Activated CD4-positive, alpha-beta T cell treated with anti-CD3 and anti-CD28 coated beads for 36 hours (primary cell): ENCODE measurements around the gene ZC3H10. TPM values are rescaled to one million over a fixed set of nuclear protein-coding genes. Genes with fewer than 3 reads are reported as not detected.

Source experiments
- ATAC-seq: fragments of 200-7000 bp; cut with Tn5 transposase; one replicate; pipeline ENCODE4 v1.10.0; 2021; ENCODE audit warnings: mild to moderate bottlenecking, moderate library complexity
- CTCF ChIA-PET: fragments of 350-600 bp; sonication (Branson Sonifier 250); formaldehyde crosslinking; loops from one replicate; lab custom pipeline; 2021; ENCODE audit warnings: antibody characterized with exemption; lab: Charles Lee
- POLR2A ChIA-PET: fragments of 350-600 bp; sonication (Branson Sonifier 250); formaldehyde crosslinking; loops from one replicate; lab custom pipeline; 2021; ENCODE audit warnings: antibody characterized with exemption, inconsistent platforms; lab: Charles Lee
- DNase-seq: peaks from one replicate; pipeline ENCODE4 v3.0.0-alpha.2; 2020
- H3K27ac Mint-ChIP-seq: one replicate; pipeline ENCODE4 v1.8.0; 2021; ENCODE audit warnings: mixed read lengths
- H3K27me3 Mint-ChIP-seq: one replicate; pipeline ENCODE4 v1.8.0; 2021; ENCODE audit warnings: mixed read lengths
- H3K36me3 Mint-ChIP-seq: one replicate; pipeline ENCODE4 v1.8.0; 2021; ENCODE audit warnings: low read depth, mixed read lengths
- H3K4me1 Mint-ChIP-seq: one replicate; pipeline ENCODE4 v1.8.0; 2021; ENCODE audit warnings: mixed read lengths
- H3K4me3 Mint-ChIP-seq: one replicate; pipeline ENCODE4 v1.8.0; 2021; ENCODE audit warnings: mild to moderate bottlenecking, moderate library complexity, mixed read lengths
- H3K9me3 Mint-ChIP-seq: one replicate; pipeline ENCODE4 v1.8.0; 2021; ENCODE audit warnings: low read depth, mixed read lengths
- intact Hi-C, 2 experiments: fragments of 100-400 bp; cut with DNase I in 1 of 2; cut with micrococcal nuclease in 1 of 2; formaldehyde crosslinking; loops; one replicate each; pipeline versions ENCODE4 v1.14.2 to v1.15.1; 2022 to 2024; cut with DNase I, micrococcal nuclease
- total RNA-seq, 2 experiments: library from RNA; stranded (reverse); gene quantifications; one replicate each; pipeline ENCODE4 v1.2.3, GENCODE V29; 2021

ZC3H10 gene
- total RNA-seq, 2 experiments from 2014 or later = 6.4 to 6.5 TPM

GRCh38 chr12:56165369-56165768, 47.3 kb downstream of the ZC3H10 start:
- H3K4me1 Mint-ChIP-seq = peaks cover 13% of the 10 kb centered on the region
- intact Hi-C loops = no loop called here
- DNase-seq (no peak), ATAC-seq (no peak)
- ChIA-PET POLR2A (interaction anchor here (0.7 kb wide), 1 partner anchor 60 kb away, joined by 4 read pairs; no protein-coding TSS in a partner anchor), CTCF (interaction anchor here (0.7 to 1.1 kb wide), 4 partner anchors 8 to 22 kb away, joined by 3 to 4 read pairs (median 3); no protein-coding TSS in a partner anchor)
- peaks cover 59% of the 10 kb centered on the region for H3K36me3 Mint-ChIP-seq
- no peak overlapping the region for H3K4me3 Mint-ChIP-seq
- H3K9me3 Mint-ChIP-seq = no peaks in the 10 kb centered on the region
- H3K27ac Mint-ChIP-seq = peak overlapping the region; percentile 5
- H3K27me3 Mint-ChIP-seq = no peaks in the 10 kb centered on the region

- DNase-seq (no peak), ATAC-seq (no peak)
- CTCF ChIA-PET = interaction anchor here (0.6 to 1.0 kb wide), 2 partner anchors 20 to 579 kb away, joined by 3 read pairs; partner anchors contain the start of gene SMARCC2
- Mint-ChIP-seq H3K27ac (peak overlapping the region; percentile 42), H3K4me1 (no peaks in the 10 kb centered on the region), H3K27me3 (no peaks in the 10 kb centered on the region), H3K4me3 (no peak overlapping the region), H3K9me3 (no peaks in the 10 kb centered on the region), H3K36me3 (peaks cover 56% of the 10 kb centered on the region)
- POLR2A ChIA-PET = no interaction called here
- intact Hi-C loops = no loop called here
These were observed 51.2 kb downstream of the ZC3H10 start for GRCh38 chr12:56169229-56169759.

- H3K4me3 Mint-ChIP-seq = no peak overlapping the region
- no peak overlapping the region for H3K27ac Mint-ChIP-seq
- H3K36me3 Mint-ChIP-seq = peaks cover 61% of the 10 kb centered on the region
- H3K4me1 Mint-ChIP-seq = no peaks in the 10 kb centered on the region
- ChIA-PET POLR2A (no interaction called here), CTCF (interaction anchor here (0.6 to 2.0 kb wide), 7 partner anchors 8 to 53 kb away, joined by 3 to 7 read pairs (median 3); no protein-coding TSS in a partner anchor)
- intact Hi-C loops = no loop called here
- no peak for DNase-seq
- ATAC-seq = no peak
- no peaks in the 10 kb centered on the region for H3K9me3 Mint-ChIP-seq
- H3K27me3 Mint-ChIP-seq = no peaks in the 10 kb centered on the region
These were observed 54.8 kb downstream of the ZC3H10 start for GRCh38 chr12:56172839-56173238.

Other genes with a start within 250 kb of the ZC3H10 start
- gene PYM1, start 190.4 kb upstream of the ZC3H10 start, total RNA-seq = 10 to 100 TPM; 24.6 to 30.2 TPM
- 100 to 1,000 TPM; 341 to 385 TPM for gene DGKA, start 187.1 kb upstream of the ZC3H10 start, total RNA-seq
- 1 to 10 TPM in 1 of 2 experiments, under 1 TPM in 1; 0.86 to 1.2 TPM for gene PMEL, start 152.2 kb upstream of the ZC3H10 start, total RNA-seq
- 100 to 1,000 TPM; 104 to 149 TPM for gene CDK2, start 151.4 kb upstream of the ZC3H10 start, total RNA-seq
- gene RAB5B, start 144.2 kb upstream of the ZC3H10 start, total RNA-seq = 10 to 100 TPM; 33.2 to 35.1 TPM
- gene SUOX, start 121.0 kb upstream of the ZC3H10 start, total RNA-seq = 1 to 10 TPM; 2.9 to 3.4 TPM
- 10 to 100 TPM; 14.9 to 16.3 TPM for gene IKZF4, start 97.2 kb upstream of the ZC3H10 start, total RNA-seq
- 10 to 100 TPM; 33.9 to 64.0 TPM for gene RPS26, start 76.3 kb upstream of the ZC3H10 start, total RNA-seq
- under 1 TPM; 0.32 to 0.57 TPM for gene ERBB3, start 38.1 kb upstream of the ZC3H10 start, total RNA-seq
- gene PA2G4, start 13.7 kb upstream of the ZC3H10 start, total RNA-seq = 100 to 1,000 TPM; 446 to 695 TPM
- gene RPL41, start 1.6 kb upstream of the ZC3H10 start, total RNA-seq = 1,000 to 10,000 TPM; 5,101 to 9,949 TPM
- gene ESYT1, start 10.0 kb downstream of the ZC3H10 start, total RNA-seq = 100 to 1,000 TPM; 132 to 160 TPM
- gene MYL6B, start 34.3 kb downstream of the ZC3H10 start, total RNA-seq = 10 to 100 TPM; 76.3 to 79.3 TPM
- 100 to 1,000 TPM; 692 to 918 TPM for gene MYL6, start 40.1 kb downstream of the ZC3H10 start, total RNA-seq
- gene SMARCC2, start 71.2 kb downstream of the ZC3H10 start, total RNA-seq = 100 to 1,000 TPM in 1 of 2 experiments, 10 to 100 TPM in 1; 96.9 to 123 TPM
- 10 to 100 TPM; 25.2 to 28.8 TPM for gene RNF41, start 103.7 kb downstream of the ZC3H10 start, total RNA-seq
- gene NABP2, start 106.1 kb downstream of the ZC3H10 start, total RNA-seq = 10 to 100 TPM; 69.1 to 76.0 TPM
- gene SLC39A5, start 111.8 kb downstream of the ZC3H10 start, total RNA-seq = 1 to 10 TPM in 1 of 2 experiments, under 1 TPM in 1; 0.53 to 1.3 TPM
- gene ANKRD52, start 140.1 kb downstream of the ZC3H10 start, total RNA-seq = 10 to 100 TPM; 29.2 to 31.0 TPM
- gene COQ10A, start 148.7 kb downstream of the ZC3H10 start, total RNA-seq = 1 to 10 TPM; 5.2 to 7.5 TPM
- gene CS, start 182.1 kb downstream of the ZC3H10 start, total RNA-seq = 100 to 1,000 TPM; 197 to 293 TPM
- 10 to 100 TPM; 77.4 to 82.6 TPM for gene CNPY2, start 197.7 kb downstream of the ZC3H10 start, total RNA-seq
- 10 to 100 TPM; 54.6 to 62.5 TPM for gene PAN2, start 215.7 kb downstream of the ZC3H10 start, total RNA-seq
- 10 to 100 TPM; 18.5 to 21.6 TPM for gene IL23A, start 220.6 kb downstream of the ZC3H10 start, total RNA-seq
- 100 to 1,000 TPM; 116 to 124 TPM for gene STAT2, start 241.8 kb downstream of the ZC3H10 start, total RNA-seq
- gene APOF, start 244.6 kb downstream of the ZC3H10 start, total RNA-seq = not detected